Subcutaneous adipose tissue (tissue), 4 donors: ENCODE results near the gene PABPC1L. TPM values are rescaled to one million over a fixed set of nuclear protein-coding genes. Genes with fewer than 3 reads are reported as not detected.

Experiments used
- CTCF ChIP-seq: fragments of 450-650 bp; IDR thresholded peaks from one replicate; pipeline ENCODE4 v1.5.1; 2016; ENCODE audit warnings: low read depth, mild to moderate bottlenecking, control low read depth, antibody characterized with exemption, moderate library complexity
- total RNA-seq, 4 donors: library from RNA; depleted of rRNA; stranded (reverse); fragments of >200 nt; gene quantifications; one replicate each; pipeline ENCODE4 v1.1.0, GENCODE V29; 2016

The PABPC1L gene
- total RNA-seq, 4 donors from 2014 or later, result 5.5 to 8.5 (median 6.9) TPM

GRCh38 chr20:44948513-44948912 is 38.7 kb downstream of the PABPC1L start:
- no peak for TF ChIP-seq CTCF

GRCh38 chr20:44950368-44950767 is 40.5 kb downstream of the PABPC1L start:
- TF ChIP-seq CTCF, result no peak

- no peak for TF ChIP-seq CTCF
These were observed 42.9 kb downstream of the PABPC1L start for GRCh38 chr20:44952731-44953130.

GRCh38 chr20:44954211-44954610 is 44.4 kb downstream of the PABPC1L start:
- TF ChIP-seq CTCF, result no peak

- no peak for TF ChIP-seq CTCF
These were observed 45.4 kb downstream of the PABPC1L start for GRCh38 chr20:44955270-44955669.

- no peak for TF ChIP-seq CTCF
These were observed 46.5 kb downstream of the PABPC1L start for GRCh38 chr20:44956410-44956809.

- no peak for TF ChIP-seq CTCF
These were observed 48.4 kb downstream of the PABPC1L start for GRCh38 chr20:44958276-44958675.
